ENCODE measurements around the gene ZNF322.

Gene ZNF322

GRCh38 chr6:26613689-26614683 lies 45.6 kb downstream of the ZNF322 start:
- DNase-seq (ENCODE audit: low spot score) = no peak

GRCh38 chr6:26613201-26613600 lies 46.3 kb downstream of the ZNF322 start:
- no peak for DNase-seq (ENCODE audit: low spot score)

- DNase-seq (ENCODE audit: low spot score) = no peak
These were observed 47.9 kb downstream of the ZNF322 start for GRCh38 chr6:26611599-26611998.

- no peak for DNase-seq (ENCODE audit: low spot score)
These were observed 50.1 kb downstream of the ZNF322 start for GRCh38 chr6:26609463-26609862.

- DNase-seq (ENCODE audit: low spot score) = peak; percentile 71
These were observed 51.9 kb downstream of the ZNF322 start for GRCh38 chr6:26607434-26608230.

GRCh38 chr6:26604797-26605196 lies 54.7 kb downstream of the ZNF322 start:
- DNase-seq (ENCODE audit: low spot score) = no peak

- no peak for DNase-seq (ENCODE audit: low spot score)
These were observed 55.5 kb downstream of the ZNF322 start for GRCh38 chr6:26604026-26604425.

GRCh38 chr6:26602262-26602661 lies 57.3 kb downstream of the ZNF322 start:
- no peak for DNase-seq (ENCODE audit: low spot score)

- no peak for DNase-seq (ENCODE audit: low spot score)
These were observed 58.8 kb downstream of the ZNF322 start for GRCh38 chr6:26600759-26601158.

GRCh38 chr6:26599591-26599990 lies 60.0 kb downstream of the ZNF322 start:
- DNase-seq (ENCODE audit: low spot score) = no peak

- DNase-seq (ENCODE audit: low spot score) = no peak
These were observed 60.4 kb downstream of the ZNF322 start for GRCh38 chr6:26599134-26599533.

- no peak for DNase-seq (ENCODE audit: low spot score)
These were observed 61.3 kb downstream of the ZNF322 start for GRCh38 chr6:26598267-26598666.

- DNase-seq (ENCODE audit: low spot score) = no peak
These were observed 61.7 kb downstream of the ZNF322 start for GRCh38 chr6:26597821-26598220.

GRCh38 chr6:26597389-26597766 lies 62.2 kb downstream of the ZNF322 start:
- no peak for DNase-seq (ENCODE audit: low spot score)

GRCh38 chr6:26596579-26597388 lies 62.8 kb downstream of the ZNF322 start, which contains the start of gene ABT1:
TSS of gene ABT1 (plus strand) at chr6:26596953. CDS start at chr6:26596983, 30 bp downstream.
- DNase-seq (ENCODE audit: low spot score) = peak; percentile 98

- DNase-seq (ENCODE audit: low spot score) = peak; percentile 80
These were observed 63.8 kb downstream of the ZNF322 start for GRCh38 chr6:26595669-26596269.

GRCh38 chr6:26594730-26595632 lies 64.6 kb downstream of the ZNF322 start:
- DNase-seq (ENCODE audit: low spot score) = no peak

- DNase-seq (ENCODE audit: low spot score) = no peak
These were observed 65.4 kb downstream of the ZNF322 start for GRCh38 chr6:26594131-26594498.

- DNase-seq (ENCODE audit: low spot score) = no peak
These were observed 66.0 kb downstream of the ZNF322 start for GRCh38 chr6:26593278-26594130.

- DNase-seq (ENCODE audit: low spot score) = no peak
These were observed 66.9 kb downstream of the ZNF322 start for GRCh38 chr6:26592649-26593048.
